HT1080 (cell line): Measurements from ENCODE around the gene SMIM23. TPM values are rescaled to one million over a fixed set of nuclear protein-coding genes. Genes with fewer than 3 reads are reported as not detected.

ENCODE experiments used
- DNase-seq: peaks from one replicate; pipeline ENCODE4 v3.0.0-alpha.2; 2015; ENCODE audit warnings: low read depth
- total RNA-seq: library from RNA; depleted of rRNA; stranded (reverse); fragments of >200 nt; shearing (Covaris generic); gene quantifications from 2 replicates; pipeline ENCODE4 v1.2.3, GENCODE V29; 2014; rRNA removed

Gene SMIM23
- total RNA-seq, 1 experiment from 2014 or later = not detected

DNA sequence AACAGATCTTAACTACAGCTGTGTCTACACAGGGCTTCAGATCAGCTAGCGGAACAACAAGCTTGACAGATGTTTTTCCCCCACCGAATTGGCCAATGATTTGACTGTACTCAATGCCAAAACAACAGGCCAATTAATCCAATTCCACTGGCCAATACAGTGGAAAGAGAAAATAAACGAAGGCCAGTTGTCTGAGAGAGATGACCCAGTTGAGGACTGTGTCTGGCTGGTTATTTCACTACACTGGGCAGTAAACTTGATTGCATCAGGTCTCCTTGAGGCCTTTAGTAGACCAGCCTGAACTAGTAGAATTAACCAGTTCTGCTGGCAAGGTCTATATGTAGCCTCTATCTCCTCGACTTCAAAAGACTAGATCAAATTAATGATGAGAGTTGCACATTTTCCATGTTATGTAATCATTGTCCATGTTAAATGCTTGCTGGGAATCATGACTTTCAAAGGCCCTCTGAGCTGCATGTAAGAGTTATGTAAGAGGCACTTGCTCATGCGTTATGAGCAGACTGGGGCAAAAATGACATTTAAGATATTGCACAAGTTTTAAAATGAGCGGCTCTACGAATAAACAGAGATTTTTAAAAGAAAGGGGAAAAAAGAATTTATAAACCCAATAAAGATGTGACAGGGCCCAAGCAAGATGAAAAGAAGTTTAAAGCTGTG is 28.3 kb downstream of the SMIM23 start:
- no peak for DNase-seq

DNA sequence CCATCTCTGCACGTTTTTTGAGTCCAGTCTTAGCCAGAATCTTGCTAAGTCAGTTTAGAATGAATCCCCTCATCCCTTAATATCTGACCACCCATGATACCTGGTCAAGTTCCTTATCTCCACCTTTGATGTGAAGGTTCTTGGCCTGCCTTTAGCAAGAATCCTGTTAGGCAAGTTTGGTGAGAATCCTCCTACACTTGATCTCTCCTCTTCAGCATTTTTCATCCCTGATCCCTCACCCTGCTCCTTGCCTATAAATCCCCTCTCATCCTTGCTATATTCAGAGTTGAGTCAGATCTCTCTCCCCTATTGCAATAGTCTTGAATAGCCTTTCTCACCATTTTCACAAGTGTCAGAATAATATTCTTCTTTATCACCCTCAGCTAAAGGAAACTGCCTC is 31.0 kb downstream of the SMIM23 start:
- DNase-seq = no peak

DNA sequence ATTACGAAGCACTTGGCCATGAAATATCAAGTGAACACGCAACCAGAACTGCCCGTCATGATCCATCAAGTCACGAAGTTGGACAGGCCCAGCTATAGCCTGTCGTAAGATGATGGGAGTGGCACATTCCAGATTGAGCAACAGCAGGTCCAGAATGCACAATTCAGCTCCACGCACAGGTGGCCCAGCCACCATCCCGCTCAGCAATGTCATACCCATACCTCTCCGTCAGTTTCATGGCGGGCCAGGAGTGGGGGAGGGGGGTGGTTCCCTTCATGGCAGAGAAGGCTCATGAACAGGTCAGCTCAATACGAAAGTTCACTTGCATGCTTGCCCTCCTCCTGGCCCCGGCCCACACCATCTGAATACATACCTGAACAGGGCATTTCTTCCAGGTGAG is 34.9 kb downstream of the SMIM23 start:
- no peak for DNase-seq

DNA sequence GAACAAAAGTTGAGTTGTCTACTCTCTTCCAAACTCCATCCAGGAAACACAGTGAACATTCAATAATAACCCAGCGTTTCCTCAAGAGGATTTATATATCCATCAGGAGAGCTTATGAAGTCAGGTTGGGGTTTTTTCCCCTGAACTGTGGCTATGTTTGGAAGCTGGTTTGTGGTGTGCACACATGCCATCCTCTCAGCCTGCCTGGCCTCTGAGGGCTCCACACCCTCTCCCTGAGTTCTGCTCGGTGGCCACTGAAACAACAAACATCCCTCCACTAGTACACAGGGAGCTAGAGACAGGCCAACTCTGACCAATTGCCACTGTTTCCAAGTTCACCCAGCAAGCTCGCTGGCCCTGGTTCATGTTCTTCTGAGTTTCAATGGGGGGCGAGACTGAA is 35.7 kb downstream of the SMIM23 start:
- no peak for DNase-seq

DNA sequence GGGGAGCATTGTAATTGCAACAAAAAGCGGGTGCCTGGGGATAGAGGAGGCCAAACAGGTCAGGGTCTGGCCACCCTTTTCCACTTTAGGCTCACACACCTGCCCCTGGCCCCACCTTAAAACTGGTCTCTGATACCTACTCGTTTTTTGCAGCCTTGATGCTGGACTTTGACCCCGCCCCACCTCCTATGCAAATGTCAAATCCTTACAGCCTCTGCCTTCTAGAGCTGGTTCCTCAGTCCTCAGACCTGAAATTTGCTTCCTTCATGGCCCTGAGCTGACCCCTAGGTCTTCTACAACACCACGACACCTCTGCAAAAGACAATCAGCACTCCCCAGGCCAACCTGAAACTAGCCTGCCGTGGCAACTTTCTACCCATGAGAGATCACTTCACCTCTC is 37.7 kb downstream of the SMIM23 start:
- DNase-seq = no peak

DNA sequence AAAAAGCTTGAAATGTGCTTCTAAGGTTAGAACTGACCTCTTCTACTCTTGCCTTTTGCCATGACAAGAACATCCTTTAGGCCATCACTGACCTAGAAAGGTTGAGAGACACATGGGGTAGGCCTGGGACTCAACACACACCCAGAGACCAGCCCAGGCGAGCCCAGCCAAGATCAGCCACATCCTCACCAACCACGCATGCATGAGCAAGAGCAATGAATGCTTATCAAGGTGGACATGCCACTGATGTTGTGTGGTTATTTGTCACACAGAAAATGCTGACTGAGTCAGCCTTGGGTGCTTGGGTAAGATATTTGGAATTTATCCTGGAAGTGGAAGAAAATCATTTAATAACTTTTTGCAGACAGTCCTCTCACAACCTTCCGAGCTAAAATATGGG is 39.4 kb downstream of the SMIM23 start:
- no peak for DNase-seq

DNA sequence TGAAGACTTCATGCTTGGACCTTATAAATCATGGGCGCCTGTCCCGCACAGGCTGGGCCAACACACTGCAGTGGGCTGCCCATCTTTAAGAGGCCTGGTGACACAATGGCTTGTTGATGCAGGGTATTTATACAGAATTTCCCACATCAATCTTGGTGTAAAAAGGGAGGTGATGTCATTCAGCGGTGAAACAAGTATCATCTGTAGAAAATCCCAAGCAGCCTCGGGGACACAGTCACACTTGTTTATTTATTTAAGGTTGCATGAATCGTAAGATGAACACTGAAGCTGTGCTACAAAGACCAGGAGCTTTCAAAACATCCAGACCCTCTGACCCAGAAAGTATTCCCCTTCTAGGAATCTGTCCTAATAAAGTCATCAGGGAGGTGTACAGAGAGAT is 40.5 kb downstream of the SMIM23 start:
- DNase-seq = no peak

DNA sequence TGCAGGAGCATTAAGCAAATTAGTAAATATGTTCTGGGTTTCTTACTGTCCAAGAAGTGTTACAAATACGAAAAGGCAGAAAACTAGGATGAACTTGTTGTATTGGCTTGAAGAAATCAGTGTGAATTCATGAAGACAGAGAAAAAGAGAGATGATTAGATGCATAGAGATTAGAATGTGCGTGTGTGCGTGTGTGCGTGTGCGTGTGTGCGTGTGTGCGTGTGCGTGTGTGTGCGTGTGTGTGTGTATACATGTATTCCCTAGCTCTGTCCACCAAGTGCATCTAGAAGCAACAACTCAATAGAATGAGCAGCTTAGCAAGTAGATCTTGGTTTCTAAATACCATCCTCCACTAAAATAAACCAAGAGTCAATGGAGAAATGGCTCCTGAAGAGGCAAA is 41.5 kb downstream of the SMIM23 start:
- DNase-seq = no peak

DNA sequence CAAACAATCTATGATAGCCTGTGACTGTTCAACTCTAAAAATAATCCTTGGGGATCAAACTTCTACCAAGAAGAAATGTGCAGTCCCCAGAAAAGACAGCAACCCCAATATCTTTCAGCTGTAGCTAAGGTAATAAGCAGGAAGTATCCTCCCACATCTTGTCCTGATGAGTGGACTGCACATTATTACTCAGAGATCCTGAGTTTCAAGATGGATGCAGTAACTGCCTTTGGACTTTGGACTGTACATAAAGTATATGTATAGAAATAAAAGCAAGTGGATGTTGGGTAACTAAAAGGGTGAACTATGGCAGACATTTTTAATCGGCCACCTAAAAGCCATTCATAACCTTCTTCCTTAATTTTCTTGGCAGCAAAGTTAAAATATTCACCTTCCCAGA is 45.1 kb downstream of the SMIM23 start:
- no peak for DNase-seq

DNA sequence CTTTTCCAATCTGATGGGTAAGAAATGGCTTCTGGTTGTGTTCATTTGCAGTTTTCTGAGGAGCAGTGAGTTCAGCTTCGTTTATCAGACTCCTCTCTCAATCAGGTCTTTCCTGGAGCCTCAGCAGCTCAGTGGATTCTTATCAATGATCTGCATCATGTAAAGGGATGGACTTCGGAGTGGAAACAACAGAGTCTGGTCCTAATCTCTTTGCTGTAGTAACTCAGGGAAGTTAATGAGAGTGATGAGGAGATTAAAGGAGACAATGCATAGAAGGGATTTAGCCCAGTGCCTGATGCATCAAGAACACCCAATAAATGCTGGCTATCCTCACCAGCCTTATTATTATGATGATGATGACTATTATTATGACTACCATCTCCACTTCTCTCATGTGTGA is 47.2 kb downstream of the SMIM23 start:
- no peak for DNase-seq

DNA sequence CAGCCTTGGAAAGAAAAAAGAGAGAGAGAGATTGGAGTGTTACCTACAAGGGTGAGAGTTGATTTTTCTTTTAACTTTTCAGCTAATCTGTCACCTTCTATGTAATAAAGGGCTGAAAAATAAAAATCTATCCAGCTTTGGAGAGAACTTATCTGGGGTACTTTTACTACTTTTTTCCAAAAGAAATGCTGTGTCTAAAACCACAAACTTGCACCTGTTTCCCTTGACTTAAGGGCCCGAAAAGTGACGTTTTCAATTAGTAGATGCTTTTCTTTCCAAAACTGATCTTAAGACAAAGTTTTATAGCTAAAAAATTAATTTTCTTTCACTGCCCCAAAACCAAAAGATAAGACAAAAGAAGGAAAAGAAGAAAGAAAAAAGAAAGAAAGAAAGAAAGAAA is 48.8 kb downstream of the SMIM23 start:
- no peak for DNase-seq

DNA sequence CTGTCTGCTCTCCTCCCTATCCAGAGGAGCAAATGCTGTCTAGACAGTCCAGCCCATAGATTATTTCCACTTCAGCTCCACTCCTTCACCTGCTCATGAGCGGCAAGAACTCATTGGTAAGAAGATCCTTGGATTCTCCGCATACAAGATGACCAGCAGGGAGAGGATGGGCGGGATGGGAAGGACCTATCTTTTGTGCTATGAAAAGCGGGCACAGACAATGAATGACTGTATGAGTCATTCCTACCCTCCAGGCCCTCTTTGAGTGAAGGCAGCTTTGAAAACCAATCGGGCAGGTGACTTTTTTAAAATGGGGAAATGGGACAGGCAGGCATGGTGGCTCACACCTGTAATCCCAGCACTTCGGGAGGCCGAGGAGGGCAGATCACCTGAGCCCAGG is 49.4 kb downstream of the SMIM23 start:
- no peak for DNase-seq

DNA sequence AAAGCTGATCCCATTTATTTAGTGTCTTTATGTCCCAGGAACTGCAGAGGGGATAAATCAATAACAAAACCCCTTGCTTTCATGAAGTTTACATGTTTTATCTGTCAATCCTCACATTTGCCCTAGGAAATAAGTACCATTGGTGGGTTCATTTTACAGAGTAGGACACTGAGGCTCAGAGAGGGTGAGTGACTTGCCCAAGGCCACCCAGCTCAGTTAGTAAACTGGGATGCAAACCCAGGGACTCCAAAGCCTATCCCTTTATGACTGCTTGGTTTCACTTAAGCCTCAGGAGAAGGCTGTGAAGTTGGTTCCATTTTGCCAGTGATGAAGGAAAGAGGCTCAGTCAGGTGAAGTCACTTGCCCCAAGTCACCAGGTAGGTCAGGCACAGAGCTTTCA is 51.9 kb downstream of the SMIM23 start:
- no peak for DNase-seq

DNA sequence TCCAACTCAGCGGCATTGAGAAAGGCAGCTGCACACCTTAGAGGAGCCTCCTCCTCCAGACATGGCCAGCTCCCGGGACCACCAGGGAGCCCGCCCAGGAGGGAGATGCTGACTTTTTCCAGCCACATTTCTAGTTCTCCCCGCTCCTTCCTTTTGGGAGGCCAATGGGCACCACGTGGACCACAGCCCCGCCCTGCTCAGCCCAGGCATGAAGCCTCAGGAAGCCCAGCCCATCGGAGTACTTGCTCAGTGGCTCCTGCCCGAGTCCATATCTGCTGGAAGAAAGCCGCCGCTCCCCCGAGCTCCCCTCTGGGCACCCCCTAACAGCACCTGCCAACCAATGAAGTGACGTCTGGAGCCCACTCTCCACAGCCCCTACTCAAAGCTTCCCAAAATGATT is 52.4 kb downstream of the SMIM23 start:
- no peak for DNase-seq

DNA sequence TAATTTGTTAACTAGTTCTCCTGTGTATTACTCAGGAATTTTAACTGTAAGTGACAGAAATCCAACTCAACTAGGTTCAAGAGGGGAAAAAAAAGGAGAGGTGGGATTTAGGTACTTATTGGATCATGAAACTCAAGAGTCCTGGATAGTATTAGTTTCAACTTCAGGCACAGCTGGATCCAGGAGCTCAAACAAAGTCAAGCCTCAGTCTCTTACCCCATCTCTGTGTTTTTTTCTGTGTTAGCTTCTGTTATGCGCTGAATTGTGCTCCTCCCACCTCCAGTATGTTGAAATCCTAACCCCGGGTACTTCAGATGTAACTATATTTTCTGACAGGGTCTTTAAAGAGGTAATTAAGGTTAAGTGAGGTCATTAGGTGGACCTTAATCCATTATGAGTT is 53.5 kb downstream of the SMIM23 start:
- DNase-seq = no peak

DNA sequence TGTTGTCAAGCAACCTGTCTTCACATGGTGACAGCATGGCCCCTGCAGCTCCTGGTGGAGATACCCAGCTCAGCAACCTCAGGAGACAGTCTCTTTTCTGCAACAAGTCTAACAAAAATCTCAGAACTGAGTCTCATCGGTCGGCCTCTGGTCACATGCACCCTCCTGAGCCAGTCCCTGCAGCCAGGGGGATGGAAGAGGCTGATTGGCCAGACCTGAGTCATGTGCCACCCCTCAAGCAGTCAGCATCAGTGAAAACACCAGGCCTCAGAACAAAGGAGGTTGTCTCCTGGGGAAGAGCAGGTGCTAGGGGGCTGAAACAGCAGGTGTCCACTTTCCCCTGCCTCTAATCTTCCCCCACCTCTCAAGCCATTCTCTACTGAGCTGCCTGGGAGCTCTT is 54.4 kb downstream of the SMIM23 start:
- peak; percentile 22 for DNase-seq

Other genes starting within 250 kb of the SMIM23 start
- gene FBXW11, start 220.8 kb downstream of the SMIM23 start, total RNA-seq = 57.9 and 77.2 TPM in 2 replicates